ENCODE measurements around the gene CFAP91. TPM values are rescaled to one million over a fixed set of nuclear protein-coding genes. Genes with fewer than 3 reads are reported as not detected.

Gene CFAP91
- total RNA-seq, 4 donors from 2014 or later, result 9.1 to 58.4 (median 28.5) TPM

DNA sequence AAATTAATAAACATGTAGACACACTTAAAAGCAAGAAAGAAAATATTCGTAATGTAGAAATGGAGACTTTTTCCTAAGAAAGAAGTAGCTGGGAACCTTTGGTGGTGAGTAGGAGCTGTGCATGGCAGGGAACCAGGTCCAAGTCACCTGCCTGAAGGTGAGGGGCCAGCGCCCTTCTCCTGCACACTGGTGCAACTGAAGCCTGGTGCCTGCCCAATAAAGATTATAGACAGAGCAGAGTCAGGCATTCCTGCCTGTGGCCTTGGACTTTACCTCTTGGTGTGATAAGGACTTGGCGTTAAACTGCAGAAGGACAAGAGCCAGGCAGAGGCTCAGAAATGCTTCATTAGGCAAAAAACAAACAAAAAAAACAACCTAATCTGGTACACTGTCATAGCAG lies 14.2 kb downstream of the CFAP91 start:
- no peaks in the 10 kb centered on the region for H3K36me3 ChIP-seq
- no peak overlapping the region for H3K4me3 ChIP-seq
- no peak overlapping the region for H3K27ac ChIP-seq
- no peaks in the 10 kb centered on the region for H3K4me1 ChIP-seq
- intact Hi-C loops (cut with DNase I; ENCODE audit: low total_unique reads), result no loop called here
- no peaks in the 10 kb centered on the region for H3K9me3 ChIP-seq
- TF ChIP-seq POLR2A (IDR thresholded peaks at IDR 0.05), result no peak
- TF ChIP-seq, protein P1, sequence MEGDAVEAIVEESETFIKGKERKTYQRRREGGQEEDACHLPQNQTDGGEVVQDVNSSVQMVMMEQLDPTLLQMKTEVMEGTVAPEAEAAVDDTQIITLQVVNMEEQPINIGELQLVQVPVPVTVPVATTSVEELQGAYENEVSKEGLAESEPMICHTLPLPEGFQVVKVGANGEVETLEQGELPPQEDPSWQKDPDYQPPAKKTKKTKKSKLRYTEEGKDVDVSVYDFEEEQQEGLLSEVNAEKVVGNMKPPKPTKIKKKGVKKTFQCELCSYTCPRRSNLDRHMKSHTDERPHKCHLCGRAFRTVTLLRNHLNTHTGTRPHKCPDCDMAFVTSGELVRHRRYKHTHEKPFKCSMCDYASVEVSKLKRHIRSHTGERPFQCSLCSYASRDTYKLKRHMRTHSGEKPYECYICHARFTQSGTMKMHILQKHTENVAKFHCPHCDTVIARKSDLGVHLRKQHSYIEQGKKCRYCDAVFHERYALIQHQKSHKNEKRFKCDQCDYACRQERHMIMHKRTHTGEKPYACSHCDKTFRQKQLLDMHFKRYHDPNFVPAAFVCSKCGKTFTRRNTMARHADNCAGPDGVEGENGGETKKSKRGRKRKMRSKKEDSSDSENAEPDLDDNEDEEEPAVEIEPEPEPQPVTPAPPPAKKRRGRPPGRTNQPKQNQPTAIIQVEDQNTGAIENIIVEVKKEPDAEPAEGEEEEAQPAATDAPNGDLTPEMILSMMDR (IDR thresholded peaks at IDR 0.05), result no peak
- H3K27me3 ChIP-seq, result no peaks in the 10 kb centered on the region
- DNase-seq, result no peak

DNA sequence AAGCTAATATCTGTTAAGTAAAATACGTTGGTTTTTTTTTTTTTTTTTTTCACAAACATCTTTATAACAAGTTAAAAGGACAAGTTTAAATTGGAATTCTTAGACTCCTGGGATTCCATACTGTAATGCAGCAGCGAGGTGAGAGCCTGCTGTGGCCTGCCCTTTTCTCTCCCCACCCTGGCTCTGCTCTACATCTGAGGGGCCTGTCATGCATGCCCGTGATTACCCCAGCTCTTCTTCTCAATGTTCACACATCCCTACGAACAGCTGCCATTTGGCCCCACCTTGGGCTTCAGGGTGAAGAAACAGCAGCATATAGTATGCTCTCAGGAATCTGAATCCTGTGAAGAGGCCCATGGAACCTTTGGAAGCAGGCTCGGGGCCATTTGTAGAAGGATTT lies 14.7 kb downstream of the CFAP91 start:
- Histone ChIP-seq H3K27ac (no peak overlapping the region), H3K9me3 (no peaks in the 10 kb centered on the region), H3K27me3 (no peaks in the 10 kb centered on the region), H3K4me1 (no peaks in the 10 kb centered on the region), H3K36me3 (no peaks in the 10 kb centered on the region), H3K4me3 (no peak overlapping the region)
- intact Hi-C loops (cut with DNase I; ENCODE audit: low total_unique reads), result no loop called here
- TF ChIP-seq, protein P1 (IDR thresholded peaks at IDR 0.05), result no peak
- TF ChIP-seq POLR2A (IDR thresholded peaks at IDR 0.05), result no peak
- DNase-seq, result no peak

DNA sequence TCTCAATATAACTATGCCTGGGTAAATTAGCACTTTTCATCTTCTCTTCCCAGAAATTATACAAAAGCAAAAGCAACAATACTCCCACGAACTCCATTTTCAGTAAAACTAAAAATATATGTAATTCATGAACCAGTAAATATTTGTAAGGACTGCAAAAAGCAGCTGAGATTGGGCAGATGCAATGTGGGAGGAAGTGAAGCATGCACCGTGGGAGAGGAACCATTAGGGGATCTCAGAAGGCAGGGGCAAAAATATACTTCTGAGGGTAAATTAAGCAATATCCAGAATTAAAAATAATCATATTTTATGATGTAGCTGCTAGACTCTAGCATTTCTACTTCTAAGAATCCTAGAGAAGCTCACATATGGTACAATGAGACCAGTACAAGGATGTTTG lies 20.2 kb downstream of the CFAP91 start:
- Histone ChIP-seq H3K4me1 (no peaks in the 10 kb centered on the region), H3K9me3 (no peaks in the 10 kb centered on the region), H3K27me3 (no peaks in the 10 kb centered on the region), H3K4me3 (no peak overlapping the region), H3K27ac (no peak overlapping the region), H3K36me3 (no peaks in the 10 kb centered on the region)
- DNase-seq, result no peak
- intact Hi-C loops (cut with DNase I; ENCODE audit: low total_unique reads), result no loop called here
- TF ChIP-seq, protein P1 (IDR thresholded peaks at IDR 0.05), result no peak
- TF ChIP-seq POLR2A (IDR thresholded peaks at IDR 0.05), result no peak

DNA sequence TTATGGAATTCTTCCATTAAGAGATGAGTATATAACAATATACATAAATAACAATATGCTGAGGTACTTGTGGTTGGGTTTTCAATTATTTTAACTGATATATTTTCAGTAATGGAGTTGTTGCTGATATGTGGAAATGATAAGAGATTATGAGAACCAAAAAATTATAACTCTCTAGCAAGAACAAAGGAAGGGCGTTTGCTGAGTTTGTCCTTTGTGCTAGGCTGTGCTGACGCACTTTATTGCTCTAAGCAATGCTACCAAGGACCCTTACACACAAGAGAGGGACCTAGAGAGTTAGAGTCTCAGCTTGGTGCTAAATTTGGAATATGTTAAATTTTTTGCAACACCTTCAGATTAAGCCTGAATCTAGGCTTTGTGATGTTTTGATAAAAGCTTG lies 24.1 kb downstream of the CFAP91 start:
- Histone ChIP-seq H3K27me3 (no peaks in the 10 kb centered on the region), H3K36me3 (no peaks in the 10 kb centered on the region), H3K4me1 (no peaks in the 10 kb centered on the region), H3K4me3 (no peak overlapping the region), H3K9me3 (no peaks in the 10 kb centered on the region), H3K27ac (no peak overlapping the region)
- DNase-seq, result no peak
- no peak for TF ChIP-seq POLR2A (IDR thresholded peaks at IDR 0.05)
- TF ChIP-seq, protein P1 (IDR thresholded peaks at IDR 0.05), result no peak
- intact Hi-C loops (cut with DNase I; ENCODE audit: low total_unique reads), result no loop called here

DNA sequence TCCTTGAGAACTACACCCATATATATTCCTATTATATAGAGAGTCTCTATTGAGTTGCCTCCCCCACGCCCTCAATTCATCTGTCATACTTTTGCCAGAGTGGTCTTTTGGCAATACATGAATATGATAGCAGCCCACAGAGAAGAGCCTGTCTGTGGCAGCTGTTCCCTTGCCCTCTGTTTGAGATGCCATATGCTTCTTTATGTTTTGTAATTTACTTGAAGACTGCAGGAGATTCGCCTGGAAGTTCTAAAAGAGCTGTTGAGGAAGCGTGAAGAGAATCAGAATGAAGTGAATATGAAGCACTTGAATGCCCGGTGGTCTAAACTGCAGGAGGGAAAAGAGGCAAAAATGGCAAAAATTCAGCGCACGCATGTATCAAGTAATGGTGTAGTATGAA lies 27.2 kb downstream of the CFAP91 start:
- Histone ChIP-seq H3K36me3 (no peaks in the 10 kb centered on the region), H3K27me3 (no peaks in the 10 kb centered on the region), H3K9me3 (no peaks in the 10 kb centered on the region), H3K4me3 (no peak overlapping the region), H3K4me1 (no peaks in the 10 kb centered on the region), H3K27ac (no peak overlapping the region)
- DNase-seq, result no peak
- intact Hi-C loops (cut with DNase I; ENCODE audit: low total_unique reads), result no loop called here
- TF ChIP-seq POLR2A (IDR thresholded peaks at IDR 0.05), result no peak
- TF ChIP-seq, protein P1 (IDR thresholded peaks at IDR 0.05), result no peak
